ENCODE results near the gene PC. TPM values are rescaled to one million over a fixed set of nuclear protein-coding genes. Genes with fewer than 3 reads are reported as not detected.

The PC gene
- total and polyA plus RNA-seq, 9 of the 15 experiments (the other 6 are each of a cell fraction or from before 2014, with no cell fraction given), result 0.94 to 38.0 (median 8.7) TPM

GRCh38 chr11:66934950-66935779 is 23.0 kb downstream of the PC start (continued):
- TF ChIP-seq SIN3A (IDR thresholded peaks at IDR 0.05; ENCODE audit: borderline replicate concordance in 2 of 2, control insufficient read depth in 1 of 2, low read depth in 2 of 2, low read length in 2 of 2) (no peak), SFPQ (IDR thresholded peaks at IDR 0.05; ENCODE audit: low read depth, low read length) (no peak), RNF219 (CRISPR knock-in tag; IDR thresholded peaks at IDR 0.05) (no peak), GABPB2 (CRISPR knock-in tag; conservative IDR thresholded peaks at IDR 0.05) (no peak), TCF7 (IDR thresholded peaks at IDR 0.05; ENCODE audit: borderline replicate concordance) (no peak), RBM22 (IDR thresholded peaks at IDR 0.05; ENCODE audit: low read depth, low read length, poor library complexity, severe bottlenecking) (no peak), NBN (IDR thresholded peaks at IDR 0.05; ENCODE audit: low read depth) (0 out of 2 replicates have a peak, but pooled peaks have one; percentile 73), TBP (optimal IDR thresholded peaks at IDR 0.05; ENCODE audit: low read depth, low read length) (peak; percentile 59), CREB5 (CRISPR knock-in tag; IDR thresholded peaks at IDR 0.05) (no peak), TEAD2 (tag; IDR thresholded peaks at IDR 0.05) (no peak), NCOR1 (IDR thresholded peaks at IDR 0.05) (peak; percentile 69), ZNF121 (CRISPR knock-in tag; conservative IDR thresholded peaks at IDR 0.05) (no peak), BDP1 (IDR thresholded peaks at IDR 0.05; ENCODE audit: insufficient read depth, insufficient read length) (no peak), CREM (IDR thresholded peaks at IDR 0.05; ENCODE audit: low read depth) (no peak), ERF (CRISPR knock-in tag; IDR thresholded peaks at IDR 0.05) (no peak), ZC3H11A (IDR thresholded peaks at IDR 0.05; ENCODE audit: low read depth, low read length) (no peak), BRF1 (IDR thresholded peaks at IDR 0.05; ENCODE audit: borderline replicate concordance, extremely low read depth, insufficient read length) (no peak), TGIF2 (CRISPR knock-in tag; IDR thresholded peaks at IDR 0.05) (no peak), U2AF1 (optimal IDR thresholded peaks at IDR 0.05; ENCODE audit: low read depth, low read length) (no peak), CEBPB (tag; IDR thresholded peaks at IDR 0.05) (peak; percentile 99), ARNT (IDR thresholded peaks at IDR 0.05) (0 out of 4 replicates have a peak, but pooled peaks of 1 of the 2 experiments have one; percentile 49)
